H9 (cell line): ENCODE measurements around the gene MREG. TPM values are rescaled to one million over a fixed set of nuclear protein-coding genes. Genes with fewer than 3 reads are reported as not detected.

Experiments
- DNase-seq: peaks from one replicate; pipeline ENCODE4 v3.0.0-alpha.2; 2017
- H2AFZ ChIP-seq: one replicate; pipeline ENCODE4 v1.6.1; 2013; ENCODE audit warnings: mild to moderate bottlenecking, low read length, control low read depth, moderate library complexity
- H2AK5ac ChIP-seq: 2 replicates; pipeline ENCODE4 v1.6.1; 2013; ENCODE audit warnings: low read length, control low read depth, mixed read lengths; ENCODE audit not compliant: insufficient read length
- H2BK120ac ChIP-seq: one replicate; pipeline ENCODE4 v1.6.1; 2013; ENCODE audit warnings: low read depth, mild to moderate bottlenecking, low read length, control low read depth, inconsistent platforms; ENCODE audit not compliant: poor library complexity, severe bottlenecking
- H2BK12ac ChIP-seq: 2 replicates; pipeline ENCODE4 v1.6.1; 2013; ENCODE audit warnings: low read length, control low read depth, mixed read lengths, low read depth; ENCODE audit not compliant: insufficient read length
- H2BK15ac ChIP-seq: 2 replicates; pipeline ENCODE4 v1.6.1; 2013; ENCODE audit warnings: low read depth, low read length, control low read depth
- H2BK20ac ChIP-seq: one replicate; pipeline ENCODE4 v1.6.1; 2013; ENCODE audit warnings: low read depth, mild to moderate bottlenecking, low read length, control low read depth, inconsistent platforms; ENCODE audit not compliant: poor library complexity, severe bottlenecking
- H2BK5ac ChIP-seq: 2 replicates; pipeline ENCODE4 v1.6.1; 2013; ENCODE audit warnings: low read length, control low read depth, mixed read lengths; ENCODE audit not compliant: insufficient read length
- H3K14ac ChIP-seq: 2 replicates; pipeline ENCODE4 v1.6.1; 2013; ENCODE audit warnings: low read length, control low read depth; ENCODE audit not compliant: insufficient read depth
- H3K18ac ChIP-seq: 2 replicates; pipeline ENCODE4 v1.6.1; 2013; ENCODE audit warnings: low read depth, mild to moderate bottlenecking, mixed read lengths, low read length, control low read depth; ENCODE audit not compliant: insufficient read length
- H3K23ac ChIP-seq: 2 replicates; pipeline ENCODE4 v1.6.1; 2013; ENCODE audit warnings: low read length, control low read depth, mixed read lengths, low read depth; ENCODE audit not compliant: insufficient read length
- H3K23me2 ChIP-seq: 2 replicates; pipeline ENCODE4 v1.6.1; 2013; ENCODE audit warnings: low read depth, mild to moderate bottlenecking, mixed read lengths, low read length, control low read depth; ENCODE audit not compliant: insufficient read length, poor library complexity, severe bottlenecking
- H3K27ac ChIP-seq: 2 replicates; pipeline ENCODE4 v1.5.1; 2013; ENCODE audit warnings: low read length, control low read depth, mixed read lengths, low read depth; ENCODE audit not compliant: insufficient read length
- H3K27me3 ChIP-seq: 2 replicates; pipeline ENCODE4 v1.6.1; 2013; ENCODE audit warnings: low read length, control low read depth, inconsistent platforms; ENCODE audit not compliant: insufficient read depth
- H3K4ac ChIP-seq: 2 replicates; pipeline ENCODE4 v1.6.1; 2013; ENCODE audit warnings: low read depth, mild to moderate bottlenecking, control low read depth, inconsistent platforms, low read length, moderate library complexity
- H3K4me1 ChIP-seq: 2 replicates; pipeline ENCODE4 v1.6.1; 2013; ENCODE audit warnings: low read length, control low read depth, inconsistent platforms; ENCODE audit not compliant: insufficient read depth
- H3K4me2 ChIP-seq: 2 replicates; pipeline ENCODE4 v1.6.1; 2013; ENCODE audit warnings: low read length, control low read depth, mixed read lengths; ENCODE audit not compliant: insufficient read length, insufficient read depth
- H3K56ac ChIP-seq: 2 replicates; pipeline ENCODE4 v1.6.1; 2013; ENCODE audit warnings: low read depth, mild to moderate bottlenecking, mixed read lengths, low read length, control low read depth; ENCODE audit not compliant: insufficient read length
- H3K79me1 ChIP-seq: 2 replicates; pipeline ENCODE4 v1.6.1; 2013; ENCODE audit warnings: low read depth, mild to moderate bottlenecking, moderate library complexity, low read length, control low read depth, inconsistent platforms; ENCODE audit not compliant: insufficient read depth, poor library complexity, severe bottlenecking
- H3K79me2 ChIP-seq: 2 replicates; pipeline ENCODE4 v1.6.1; 2013; ENCODE audit warnings: low read length, control low read depth, inconsistent platforms; ENCODE audit not compliant: insufficient read depth
- H3K9ac ChIP-seq: 2 replicates; pipeline ENCODE4 v1.6.1; 2013; ENCODE audit warnings: low read length, control low read depth, mixed read lengths; ENCODE audit not compliant: insufficient read length; ENCODE audit errors: extremely low read depth
- H3K9me3 ChIP-seq: one replicate; pipeline ENCODE4 v1.6.1; 2013; ENCODE audit warnings: low read depth, low read length, inconsistent platforms; ENCODE audit not compliant: control insufficient read depth
- H3T11ph ChIP-seq: one replicate; pipeline ENCODE4 v1.6.1; 2013; ENCODE audit warnings: mild to moderate bottlenecking, low read length, control low read depth, inconsistent platforms
- H4K20me1 ChIP-seq: one replicate; pipeline ENCODE4 v1.6.1; 2013; ENCODE audit not compliant: control insufficient read depth, insufficient read length, insufficient read depth
- H4K5ac ChIP-seq: 2 replicates; pipeline ENCODE4 v1.6.1; 2013; ENCODE audit warnings: low read depth, mild to moderate bottlenecking, mixed read lengths, low read length, control low read depth; ENCODE audit not compliant: insufficient read length
- H4K8ac ChIP-seq: replicated peaks from 2 replicates; pipeline ENCODE4 v1.6.1; 2013; ENCODE audit warnings: low read length, control low read depth, mixed read lengths, low read depth; ENCODE audit not compliant: insufficient read length
- H4K91ac ChIP-seq: 2 replicates; pipeline ENCODE4 v1.6.1; 2013; ENCODE audit warnings: low read depth, mild to moderate bottlenecking, moderate library complexity, mixed read lengths, low read length, control low read depth; ENCODE audit not compliant: insufficient read length
- H3K27ac Mint-ChIP-seq, 3 experiments: 2 replicates in 2 of 3; 3 replicates in 1 of 3; pipeline ENCODE4 v1.8.0; 2020 to 2021; ENCODE audit warnings: mixed read lengths in 3 of 3, mild to moderate bottlenecking in 1 of 3, moderate library complexity in 1 of 3
- H3K27me3 Mint-ChIP-seq: 2 replicates; pipeline ENCODE4 v1.8.0; 2021; ENCODE audit warnings: low read depth, mild to moderate bottlenecking, moderate library complexity, mixed read lengths
- H3K36me3 Mint-ChIP-seq, 3 experiments: 2 replicates in 2 of 3; 3 replicates in 1 of 3; pipeline ENCODE4 v1.8.0; 2020 to 2021; ENCODE audit warnings: low read depth in 3 of 3, mixed read lengths in 3 of 3; ENCODE audit not compliant: insufficient read depth in 1 of 3
- H3K4me1 Mint-ChIP-seq, 2 experiments: 2 replicates each; pipeline ENCODE4 v1.8.0; 2020; ENCODE audit warnings: mixed read lengths in 2 of 2
- H3K4me3 Mint-ChIP-seq, 2 experiments: 2 replicates in 1 of 2; 3 replicates in 1 of 2; pipeline ENCODE4 v1.8.0; 2020 to 2021; ENCODE audit warnings: mild to moderate bottlenecking in 2 of 2, mixed read lengths in 2 of 2, moderate library complexity in 1 of 2
- H3K9me3 Mint-ChIP-seq, 2 experiments: 2 replicates in 1 of 2; 3 replicates in 1 of 2; pipeline ENCODE4 v1.8.0; 2020; ENCODE audit warnings: mild to moderate bottlenecking in 2 of 2, mixed read lengths in 2 of 2, moderate library complexity in 1 of 2
- CTCF ChIP-seq: fragments of 200-600 bp; sonication (generic); conservative IDR thresholded peaks from 3 replicates; pipeline ENCODE4 v1.8.0; 2021; ENCODE audit warnings: antibody characterized with exemption, mild to moderate bottlenecking
- WGBS: extraction: QIAGEN DNeasy Blood & Tissue Kit; methylation state at CpG from one replicate; pipeline ENCODE4 v1.1.7; 2013; ENCODE audit warnings: missing lambda C conversion rate, low lambda C conversion rate, mixed read lengths; ENCODE audit not compliant: insufficient read length; ENCODE audit errors: extremely low coverage; 5-methylcytosine and 5-hydroxymethylcytosine counted together
- total RNA-seq: library from RNA; stranded (reverse); gene quantifications from 2 replicates; pipeline ENCODE4 v1.2.1, GENCODE V29; 2021

The MREG gene
- total RNA-seq, 1 experiment from 2014 or later, result 21.8 TPM

GRCh38 chr2:215912299-215912842 lies 101.0 kb downstream of the MREG start:
- H4K5ac ChIP-seq, result no peak overlapping the region
- H2BK20ac ChIP-seq, result no peak overlapping the region
- no peaks in the 10 kb centered on the region for H4K20me1 ChIP-seq
- H4K91ac ChIP-seq, result no peak overlapping the region
- H3K14ac ChIP-seq, result no peak overlapping the region
- H3K36me3 Mint-ChIP-seq, result no peaks in the 10 kb centered on the region
- H3K27me3 Mint-ChIP-seq, result no peaks in the 10 kb centered on the region
- no CpG with 5 or more reads among the region's 6 CpGs for WGBS
- no peak overlapping the region for H3K4me2 ChIP-seq
- H3K4me3 Mint-ChIP-seq, result no peak overlapping the region
- no peak overlapping the region for H3K4ac ChIP-seq
- no peaks in the 10 kb centered on the region for H3K79me1 ChIP-seq
- no peak overlapping the region for H2AFZ ChIP-seq
- no peak overlapping the region for H4K8ac ChIP-seq
- H3T11ph ChIP-seq, result no peak overlapping the region
- no peak overlapping the region for H2BK15ac ChIP-seq
- no peak overlapping the region for H3K23ac ChIP-seq
- no peaks in the 10 kb centered on the region for H3K9me3 ChIP-seq
- peak; percentile 39; the same call in 2 of the 3 replicates for TF ChIP-seq CTCF
- no peaks in the 10 kb centered on the region for H3K23me2 ChIP-seq
- no peak for DNase-seq
- H3K4me1 ChIP-seq, result no peaks in the 10 kb centered on the region
- no peak overlapping the region for H2BK12ac ChIP-seq
- H2AK5ac ChIP-seq, result no peak overlapping the region
- no peak overlapping the region for H3K18ac ChIP-seq
- H3K56ac ChIP-seq, result no peak overlapping the region
- no peaks in the 10 kb centered on the region for H3K27me3 ChIP-seq
- peaks cover 0 to 4% of the 10 kb centered on the region in 2 experiments; a peak in 2 of 5 replicates for H3K9me3 Mint-ChIP-seq
- H3K4me1 Mint-ChIP-seq, result peaks cover 2 to 11% of the 10 kb centered on the region in 2 experiments; a peak in 3 of 4 replicates
- no peak overlapping the region for H3K27ac ChIP-seq
- H3K27ac Mint-ChIP-seq, result no peak overlapping the region
- no peak overlapping the region for H2BK120ac ChIP-seq
- H3K9ac ChIP-seq, result no peak overlapping the region
- no peaks in the 10 kb centered on the region for H3K79me2 ChIP-seq
- H2BK5ac ChIP-seq, result no peak overlapping the region
